Stimulated activated CD4-positive, alpha-beta T cell treated with anti-CD3 and anti-CD28 coated beads, Interleukin-4, amount 100 ng/mL, for 4 hours (primary cell): ENCODE data around the gene LARP1.
A peak's percentile ranks its signal among the peaks of the same experiment; 100 is the strongest.
"Not testable (repeated sequence)": the region's sequence is repeated elsewhere in the genome, so short reads cannot be mapped to it uniquely, and the experiment has no call there.

Experiments used
- DNase-seq, 2 experiments: peaks; one replicate each; pipeline ENCODE4 v3.0.0-alpha.2; 2020

Gene LARP1

DNA sequence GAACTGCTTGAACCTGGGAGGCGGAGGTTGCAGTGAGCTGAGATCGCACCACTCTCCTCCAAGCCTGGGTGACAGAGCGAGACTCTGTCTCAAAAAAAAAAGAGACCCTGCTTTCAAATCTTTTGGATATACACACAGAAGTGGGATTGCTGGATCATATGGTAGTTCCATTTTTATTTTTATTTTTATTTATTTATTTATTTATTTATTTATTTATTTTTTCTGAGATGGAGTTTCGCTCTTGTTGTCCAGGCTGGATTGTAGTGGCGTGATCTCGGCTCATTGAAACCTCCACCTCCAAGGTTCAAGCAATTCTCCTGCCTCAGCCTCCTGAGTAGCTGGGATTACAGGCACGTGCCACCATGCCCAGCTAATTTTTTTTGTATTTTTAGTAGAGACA is 19.8 kb upstream of the LARP1 start:
- DNase-seq = not testable (repeated sequence)

DNA sequence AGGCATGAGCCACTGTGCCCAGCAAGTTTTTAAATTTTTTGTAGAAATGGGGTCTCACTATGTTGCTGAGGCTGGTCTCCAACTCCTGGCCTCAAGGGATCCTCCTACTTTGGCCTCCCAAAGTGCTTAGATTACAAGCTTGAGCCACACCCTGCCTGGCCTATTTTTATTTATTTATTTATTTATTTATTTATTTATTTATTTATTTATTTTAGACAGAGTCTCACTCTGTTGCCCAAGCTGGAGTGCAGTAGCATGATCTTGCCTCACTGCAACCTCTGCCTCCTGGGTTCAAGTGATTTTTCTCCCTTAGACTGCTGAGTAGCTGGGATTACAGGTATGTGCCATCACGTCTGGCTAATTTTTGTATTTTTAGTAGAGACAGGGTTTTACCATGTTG is 18.8 kb upstream of the LARP1 start:
- not testable (repeated sequence) for DNase-seq

DNA sequence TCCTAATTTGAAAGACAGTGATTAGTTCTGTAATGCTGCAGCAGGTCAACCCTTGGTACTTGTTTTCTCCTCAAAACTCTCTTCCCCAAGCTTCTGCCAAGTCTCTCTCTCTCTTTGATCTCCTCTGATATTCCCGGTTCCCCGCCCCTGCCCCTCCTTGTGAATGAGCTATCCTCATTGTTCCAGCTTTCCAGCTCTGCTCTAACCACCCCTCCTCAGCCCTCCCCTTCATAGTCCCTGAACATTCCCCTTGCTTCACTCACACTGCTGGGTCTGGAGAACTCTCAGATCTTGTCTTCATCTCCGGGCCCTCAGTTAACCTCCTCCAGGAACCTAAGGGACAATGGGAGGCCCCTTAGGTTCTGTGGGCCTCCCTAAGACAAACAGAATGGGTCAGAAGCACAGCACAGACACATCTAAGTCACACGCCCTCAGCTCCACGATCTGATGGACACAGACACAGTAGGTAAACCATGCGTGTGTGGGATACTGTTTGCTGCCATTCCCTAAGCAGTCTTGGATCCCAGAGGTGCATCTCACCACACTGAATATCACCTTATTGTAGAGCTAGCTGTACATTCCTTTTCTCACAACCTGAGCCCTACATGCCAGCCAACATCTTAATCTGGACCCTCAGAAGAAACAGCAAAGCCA is 17.4 kb upstream of the LARP1 start:
- DNase-seq = no peak

DNA sequence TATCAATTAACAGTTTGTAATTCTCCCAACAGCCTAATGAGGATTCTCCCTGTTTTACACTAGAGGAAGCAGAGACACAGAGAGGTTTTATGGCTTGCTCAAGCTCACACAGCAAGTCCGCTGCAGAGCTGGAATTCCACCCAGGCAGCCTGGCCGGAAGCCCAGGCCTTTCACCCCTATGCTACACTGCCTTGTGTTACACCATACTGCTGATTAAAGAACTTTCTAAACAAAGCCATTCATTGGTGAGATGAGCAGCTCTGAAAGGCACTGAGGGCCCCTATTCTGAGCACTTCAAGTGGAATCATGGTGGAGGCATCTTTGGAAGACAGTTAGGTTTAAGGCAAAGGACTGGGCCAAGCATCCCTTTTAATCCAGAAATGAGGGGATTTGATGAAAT is 14.7 kb upstream of the LARP1 start:
- DNase-seq = no peak

DNA sequence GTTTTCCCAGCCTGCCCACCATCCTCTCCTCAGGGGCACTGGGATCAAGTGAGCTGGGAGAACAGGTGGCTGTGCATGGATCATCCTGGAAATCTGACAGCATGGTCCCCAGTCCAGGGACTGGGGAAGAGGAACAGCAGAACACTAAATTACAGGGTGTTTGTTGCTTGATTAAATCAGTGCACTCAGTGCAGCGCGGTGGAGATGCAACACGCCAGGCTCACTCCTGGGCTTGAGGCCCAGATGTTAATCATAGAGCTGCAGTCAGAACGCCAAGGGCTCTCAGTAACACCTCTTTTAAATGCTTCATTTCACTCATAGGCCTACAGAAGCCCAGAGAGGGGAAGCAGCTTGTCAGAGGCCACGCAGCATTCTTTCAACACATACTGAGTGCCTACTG is 14.2 kb upstream of the LARP1 start:
- no peak for DNase-seq

DNA sequence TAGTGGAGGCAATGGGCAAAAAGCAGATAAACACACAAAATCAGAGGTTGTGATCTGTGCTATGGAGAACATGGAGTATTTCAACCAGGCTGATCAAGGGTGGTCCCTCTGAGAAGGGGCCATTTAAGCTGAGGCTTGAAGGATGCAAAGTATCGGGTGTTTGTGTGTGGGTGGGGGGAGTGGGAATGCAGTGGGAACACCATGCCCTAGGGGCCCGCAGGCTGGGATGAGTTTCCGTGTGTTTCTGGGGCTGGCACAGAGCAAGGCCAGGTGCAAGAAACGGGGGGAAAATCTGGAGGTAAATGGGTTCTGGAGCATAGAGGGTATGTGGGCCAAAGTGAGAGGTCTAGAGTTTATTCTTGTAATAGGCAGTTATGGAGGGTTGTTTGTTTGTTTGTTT is 13.8 kb upstream of the LARP1 start:
- no peak for DNase-seq

DNA sequence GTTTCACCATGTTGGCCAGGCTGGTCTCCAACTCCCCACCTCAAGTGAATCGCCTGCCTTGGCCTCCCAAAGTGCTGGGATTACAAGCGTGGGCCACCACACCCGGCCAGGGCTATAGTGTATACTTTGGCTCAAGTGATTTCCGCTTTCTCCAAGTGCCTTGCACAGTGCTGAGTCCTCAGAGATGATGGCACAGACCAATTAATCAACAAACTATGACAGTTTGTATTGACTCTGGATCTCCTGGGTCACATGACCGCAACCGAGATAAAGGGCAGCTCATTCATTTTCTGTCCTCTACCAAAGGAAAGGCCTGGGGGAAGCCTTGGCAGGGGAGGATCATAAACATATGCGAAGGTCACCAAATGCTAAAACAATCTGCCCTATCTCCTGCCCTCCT is 11.4 kb upstream of the LARP1 start:
- DNase-seq = no peak

DNA sequence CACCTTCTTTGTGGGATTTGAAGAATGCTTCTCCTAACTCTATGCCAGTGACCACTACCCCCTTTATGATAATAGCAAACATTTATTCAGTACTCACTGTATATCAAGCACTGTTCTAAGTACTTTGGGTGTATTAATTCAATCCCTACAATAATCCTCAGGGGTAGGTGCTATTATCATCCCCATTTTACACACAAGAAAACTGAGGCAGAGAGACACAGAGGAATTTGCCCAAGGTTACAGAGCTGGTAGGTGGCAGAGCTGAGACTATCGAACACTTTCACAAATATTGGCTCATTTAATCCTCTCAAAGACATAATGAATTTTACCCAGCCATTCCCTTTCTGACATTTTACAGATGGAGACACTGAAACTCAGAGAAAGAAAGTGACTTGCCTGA is 9.8 kb upstream of the LARP1 start:
- DNase-seq = no peak

DNA sequence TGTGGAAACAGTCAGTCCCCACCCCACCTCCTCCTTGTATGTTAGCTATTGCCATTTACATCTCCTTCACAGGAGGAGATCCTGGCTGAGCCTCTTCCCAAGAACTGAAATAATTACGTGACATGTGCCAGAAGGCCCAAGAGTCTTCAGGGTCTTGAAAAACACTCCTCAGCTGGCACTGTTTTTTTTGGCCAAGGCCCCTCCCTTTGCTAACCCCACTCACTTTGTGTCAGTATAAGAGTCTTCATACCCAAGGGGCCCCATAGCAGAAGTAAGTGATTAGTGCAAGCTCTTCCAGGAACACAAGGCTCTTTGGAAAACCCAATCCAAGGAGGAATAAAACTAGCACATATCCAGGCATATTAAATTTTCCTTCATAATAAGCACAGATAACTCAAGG is 5.7 kb upstream of the LARP1 start:
- no peak for DNase-seq

DNA sequence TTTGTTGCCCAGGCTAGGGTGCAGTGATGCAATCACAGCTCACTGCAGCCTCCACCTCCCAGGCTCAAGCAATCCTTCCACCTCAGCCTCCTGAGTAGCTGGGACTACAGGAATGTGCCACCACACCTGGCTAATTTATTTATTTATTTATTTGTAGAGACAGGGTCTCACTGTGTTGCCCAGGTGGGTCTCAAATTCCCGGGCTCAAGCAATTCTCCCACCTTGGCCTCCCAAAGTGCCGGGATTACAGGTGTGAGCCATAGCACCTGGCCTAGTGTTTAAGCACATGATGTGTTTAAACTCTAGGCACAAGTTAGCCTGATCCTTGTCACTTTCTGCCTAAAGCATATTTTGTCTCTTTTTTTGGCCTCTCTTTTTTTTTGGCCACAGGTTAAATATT is 4.5 kb upstream of the LARP1 start:
- DNase-seq = not testable (repeated sequence)

DNA sequence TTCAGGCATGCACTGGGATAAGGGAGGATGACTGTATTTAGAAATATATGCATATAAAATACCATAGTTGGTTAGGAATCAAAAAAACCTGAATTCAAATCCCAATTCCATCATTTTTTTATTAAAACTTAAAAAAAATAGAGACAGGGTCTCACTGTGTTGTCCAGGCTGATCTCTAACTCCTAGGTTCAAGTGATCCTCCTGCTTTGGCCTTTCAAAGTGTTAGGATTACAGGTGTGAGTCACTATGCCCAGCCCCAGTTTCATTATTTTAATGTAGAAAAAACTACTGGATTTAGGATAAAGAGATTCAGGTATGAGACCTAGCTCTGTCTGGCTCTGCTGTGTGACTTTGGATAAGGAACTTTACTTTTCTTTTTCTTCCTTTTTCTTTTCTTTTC is 3.3 kb upstream of the LARP1 start:
- DNase-seq = no peak

DNA sequence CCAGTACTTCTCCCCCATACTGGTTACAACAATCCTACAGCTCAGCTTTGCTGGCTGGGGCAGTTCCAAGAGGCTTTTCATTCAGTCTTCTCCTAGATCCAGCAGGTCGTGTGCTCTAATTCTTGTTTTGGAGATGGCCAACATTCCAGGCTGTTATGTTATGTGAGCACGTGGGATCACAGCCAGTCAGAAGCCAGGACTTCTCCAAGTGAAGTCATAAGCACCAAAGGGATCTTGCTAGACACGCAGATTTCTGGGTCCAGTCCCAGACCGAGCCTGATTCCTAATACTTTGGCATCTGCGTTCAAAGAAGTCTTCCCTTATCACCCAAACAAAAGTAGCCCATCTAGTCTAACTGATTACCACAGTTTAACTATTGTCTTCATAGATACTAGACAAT is 1.4 kb upstream of the LARP1 start:
- DNase-seq = no peak

DNA sequence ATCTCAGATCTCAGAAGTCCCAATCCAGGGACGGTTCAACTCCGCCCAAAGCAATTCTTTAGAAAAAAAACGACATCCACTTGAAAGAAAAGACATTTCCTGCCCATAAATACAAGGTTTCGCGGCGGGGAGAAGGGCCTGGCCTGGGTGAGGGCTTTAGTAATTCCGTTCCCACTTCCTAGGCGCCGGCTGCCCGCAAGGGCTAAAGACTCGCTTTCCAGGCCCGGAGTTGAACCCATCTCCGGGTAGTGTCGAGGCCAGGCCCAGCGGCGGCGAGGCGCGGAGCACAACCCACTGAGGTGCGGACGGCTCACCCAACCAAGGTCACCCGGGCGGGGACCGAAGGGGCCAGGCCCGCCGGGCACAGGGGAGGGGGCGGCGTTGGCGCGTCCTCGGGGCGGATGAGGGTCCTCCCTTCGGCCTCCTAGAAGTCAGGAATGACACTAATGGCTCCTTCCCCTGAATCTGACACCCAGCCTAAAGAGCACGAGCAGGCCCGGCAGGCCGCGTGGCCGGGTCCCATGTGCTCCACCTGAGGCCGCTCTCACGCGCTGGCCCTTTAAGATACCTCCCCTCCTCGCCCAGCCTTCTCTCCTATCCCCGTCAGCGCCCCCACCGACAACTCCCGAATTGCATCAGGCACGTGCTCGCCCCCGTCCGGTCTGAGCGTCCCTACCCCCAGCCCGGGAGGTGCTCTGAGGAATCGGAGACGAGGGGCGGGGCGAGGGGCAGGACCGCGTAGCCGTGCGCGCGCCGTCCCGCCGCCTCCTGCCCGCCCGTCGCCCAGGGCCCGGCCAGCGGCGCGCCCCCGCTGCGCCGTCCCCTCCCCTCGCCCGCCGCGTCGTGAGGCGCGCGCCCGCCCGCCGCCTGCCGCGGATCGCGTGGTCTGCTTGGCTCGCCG is 467 bp upstream of the LARP1 start:
- peak; percentile 99 to 100 for DNase-seq

DNA sequence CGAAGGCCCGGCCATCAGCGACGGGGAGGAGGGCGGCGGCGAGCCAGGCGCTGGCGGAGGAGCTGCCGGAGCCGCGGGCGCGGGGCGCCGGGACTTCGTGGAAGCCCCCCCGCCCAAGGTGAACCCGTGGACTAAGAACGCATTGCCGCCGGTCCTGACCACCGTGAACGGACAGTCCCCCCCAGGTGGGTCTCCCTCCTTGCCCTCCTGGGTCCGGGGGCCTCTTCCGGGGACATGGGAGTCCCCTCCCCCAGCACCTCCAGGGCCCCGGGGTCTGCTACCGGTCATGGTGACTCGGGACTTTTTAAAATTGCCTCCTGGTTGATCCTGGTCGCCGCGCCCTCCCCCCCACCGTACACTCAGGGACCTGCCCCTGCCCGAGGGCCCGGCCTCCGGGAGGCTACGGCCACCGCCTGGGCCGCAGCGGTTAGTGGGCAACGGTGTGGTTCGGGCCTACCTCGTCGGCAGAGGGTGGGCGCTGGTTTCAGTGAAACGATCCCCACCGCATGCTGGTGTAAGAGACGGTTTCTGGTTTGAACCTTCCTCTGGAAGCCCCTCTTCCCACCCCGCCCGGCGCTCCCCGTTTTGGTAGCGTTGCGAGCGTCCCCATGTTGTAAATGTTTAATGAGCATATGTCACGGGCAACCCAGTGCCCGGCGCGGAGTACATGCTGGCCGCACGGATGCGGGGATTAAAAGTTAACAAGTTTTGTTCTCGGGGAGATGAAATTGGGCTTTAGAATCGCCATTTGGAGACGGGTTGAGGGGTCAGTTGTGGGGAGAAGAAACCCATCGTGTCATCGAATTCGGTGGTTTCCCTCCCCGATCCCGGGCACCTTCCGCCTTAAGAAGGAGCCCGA is 1.1 kb downstream of the LARP1 start:
- DNase-seq = peak; percentile 35 to 36

DNA sequence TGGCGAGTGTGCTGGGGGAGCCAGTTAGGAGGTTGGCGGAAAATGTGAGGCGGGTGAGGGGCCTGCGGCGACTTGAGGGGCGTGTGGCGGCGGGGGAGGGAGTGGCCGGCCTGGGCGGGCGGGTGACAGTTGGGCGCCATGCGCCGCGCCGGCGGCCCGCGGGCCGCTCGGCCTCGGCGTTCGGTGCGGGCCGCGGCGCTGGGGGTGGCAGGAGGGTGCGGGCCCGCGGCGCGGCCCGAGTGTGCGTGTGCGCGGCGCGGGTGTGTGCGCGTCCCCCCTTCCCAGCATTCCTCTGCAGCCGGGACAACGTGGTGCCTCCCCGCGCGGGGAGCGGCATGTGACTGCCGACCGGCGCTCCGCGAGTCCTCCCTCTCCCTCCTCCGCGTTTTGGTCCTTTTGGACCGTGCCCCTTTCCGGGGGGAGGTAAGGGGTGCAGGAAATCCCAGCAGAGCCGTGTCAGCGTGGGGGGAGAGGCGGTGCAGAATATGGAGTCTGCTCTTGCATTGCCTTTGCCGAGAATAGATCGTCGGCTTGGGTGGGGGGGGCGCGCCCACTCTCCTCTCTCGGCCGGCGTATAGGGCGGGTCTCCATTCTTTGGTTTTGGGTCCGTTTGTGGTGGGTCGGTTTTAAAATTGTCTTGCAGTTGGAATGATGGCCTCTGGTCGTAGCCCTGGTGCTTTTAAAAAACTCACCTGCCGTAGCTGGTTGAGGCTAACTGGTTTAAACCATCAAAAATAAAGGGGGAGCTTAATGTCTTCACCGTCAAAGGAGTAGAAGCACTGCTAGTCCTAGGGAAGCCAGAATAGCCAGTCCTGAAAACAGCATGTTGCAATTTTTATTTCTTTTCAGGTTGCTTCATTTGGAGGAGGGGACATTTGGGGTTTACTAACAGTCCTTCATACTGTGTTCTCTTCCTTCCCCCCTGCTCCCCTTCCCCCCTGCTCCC is 2.0 kb downstream of the LARP1 start:
- DNase-seq = peak; percentile 50 to 74

DNA sequence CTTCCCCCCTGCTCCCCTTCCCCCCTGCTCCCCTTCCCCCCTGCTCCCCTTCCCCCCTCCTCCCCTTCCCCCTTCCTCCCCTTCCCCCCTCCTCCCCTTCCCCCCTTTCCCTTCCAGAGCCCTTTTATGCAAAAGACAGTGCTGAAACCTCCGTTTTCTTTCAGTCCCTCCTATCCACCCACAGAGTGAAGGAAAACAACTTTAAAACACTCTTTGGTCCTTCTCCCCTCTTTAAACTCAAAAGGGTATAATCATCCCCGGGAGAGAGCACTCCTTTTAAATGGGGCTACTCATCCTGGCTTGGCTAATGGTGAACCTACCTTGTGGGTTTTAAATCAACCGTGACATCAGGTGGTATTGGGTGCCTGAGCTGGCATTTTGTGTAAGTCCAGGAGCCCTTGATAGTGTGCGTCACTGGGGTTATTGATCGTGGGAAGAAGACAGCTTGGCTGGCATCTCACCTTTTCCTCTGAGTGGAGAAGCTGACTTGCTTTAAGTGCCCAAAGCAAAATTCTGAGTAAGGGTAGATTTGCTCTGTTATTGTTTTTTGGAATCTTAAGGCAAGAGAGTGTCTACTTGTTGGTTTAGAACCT is 2.7 kb downstream of the LARP1 start:
- DNase-seq = peak; percentile 18 to 72

DNA sequence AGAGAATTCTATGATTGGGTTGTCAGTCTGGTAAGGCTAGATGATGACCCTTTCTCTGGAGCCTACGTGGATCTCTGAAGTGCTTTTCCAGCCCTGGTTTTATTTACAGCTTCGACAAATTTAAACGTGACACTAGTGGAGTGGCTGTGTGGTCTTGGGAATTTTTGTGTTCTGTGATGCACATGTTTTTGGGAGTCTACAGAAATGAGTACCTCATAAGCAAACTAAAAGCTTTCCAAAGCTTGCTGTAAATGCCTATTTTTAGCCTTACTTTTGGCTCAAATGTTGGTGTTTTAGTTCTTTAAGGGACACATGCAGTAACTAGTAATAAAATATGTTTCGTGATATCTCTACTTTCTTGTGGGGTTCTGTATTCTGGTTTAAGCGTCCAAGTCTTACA is 3.3 kb downstream of the LARP1 start:
- DNase-seq = no peak

DNA sequence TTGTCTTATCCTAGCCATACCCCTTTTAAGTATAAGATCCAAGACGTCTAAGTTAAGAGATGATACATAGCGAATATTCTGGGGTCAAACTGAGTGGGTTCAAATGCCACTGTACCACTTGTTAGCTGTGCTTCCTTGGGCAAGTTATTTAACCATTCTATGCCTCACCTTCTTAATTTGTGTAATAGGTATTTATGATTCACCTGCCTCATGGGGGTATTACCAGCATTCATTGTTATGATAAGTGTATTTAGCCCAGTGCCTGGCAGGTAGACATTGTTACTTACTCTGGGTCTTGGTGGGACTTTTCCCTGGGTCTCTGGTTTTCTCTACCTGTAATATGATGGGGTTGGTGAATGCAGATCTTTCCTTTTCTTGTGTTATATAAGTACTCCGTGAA is 3.8 kb downstream of the LARP1 start:
- DNase-seq = no peak

DNA sequence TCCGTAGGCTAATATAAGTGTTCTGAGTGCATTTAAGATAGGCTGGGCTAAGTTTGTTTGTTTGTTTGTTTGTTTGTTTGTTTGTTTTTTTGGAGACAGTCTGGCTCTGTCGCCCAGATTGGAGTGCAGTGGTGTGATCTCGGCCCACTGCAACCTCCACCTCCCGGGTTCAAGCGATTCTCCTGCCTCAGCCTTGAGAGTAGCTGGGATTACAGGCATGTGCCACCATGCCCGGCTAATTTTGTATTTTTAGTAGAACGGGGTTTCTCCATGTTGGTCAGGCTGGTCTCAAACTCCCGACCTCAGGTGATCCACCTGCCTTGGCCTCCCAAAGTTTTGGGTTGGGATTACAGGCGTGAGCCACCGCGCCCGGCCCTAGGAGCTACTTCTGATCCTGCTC is 4.7 kb downstream of the LARP1 start:
- not testable (repeated sequence) for DNase-seq

DNA sequence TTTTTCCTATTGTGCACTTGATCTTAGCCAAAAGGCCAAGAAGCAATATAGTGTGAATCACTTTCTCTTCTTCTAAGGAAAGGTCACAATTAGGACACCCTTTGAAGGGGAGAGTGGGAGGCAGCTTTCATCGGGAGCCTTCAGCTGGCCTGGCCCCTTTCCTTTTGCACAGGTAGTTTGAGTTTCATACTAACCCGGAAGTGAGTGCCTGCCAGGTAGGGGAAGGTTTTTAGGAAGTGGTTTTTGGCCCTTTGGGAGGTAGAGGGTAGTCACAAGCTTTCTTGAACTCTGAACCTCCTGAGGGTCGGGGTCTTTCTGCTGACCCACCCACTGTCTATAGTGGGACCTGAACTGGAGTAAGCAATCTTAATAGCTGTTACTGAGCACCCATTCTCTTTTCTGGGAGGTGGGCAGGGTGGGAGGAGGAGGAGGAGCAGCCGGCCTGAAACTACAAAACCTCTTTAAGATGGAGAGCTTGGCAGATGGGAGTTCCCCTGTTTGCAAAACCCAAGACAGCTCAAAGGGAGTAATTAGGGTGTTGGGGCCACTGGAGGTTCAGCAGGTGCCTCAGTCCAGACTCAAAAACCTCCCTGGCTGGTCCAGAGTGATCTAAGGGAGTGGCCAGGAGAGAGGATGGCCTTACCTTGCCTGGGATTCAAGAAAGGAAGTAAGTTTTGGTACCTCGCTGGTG is 6.0 kb downstream of the LARP1 start:
- peak in 1 of 2 experiments; percentile 9 for DNase-seq

DNA sequence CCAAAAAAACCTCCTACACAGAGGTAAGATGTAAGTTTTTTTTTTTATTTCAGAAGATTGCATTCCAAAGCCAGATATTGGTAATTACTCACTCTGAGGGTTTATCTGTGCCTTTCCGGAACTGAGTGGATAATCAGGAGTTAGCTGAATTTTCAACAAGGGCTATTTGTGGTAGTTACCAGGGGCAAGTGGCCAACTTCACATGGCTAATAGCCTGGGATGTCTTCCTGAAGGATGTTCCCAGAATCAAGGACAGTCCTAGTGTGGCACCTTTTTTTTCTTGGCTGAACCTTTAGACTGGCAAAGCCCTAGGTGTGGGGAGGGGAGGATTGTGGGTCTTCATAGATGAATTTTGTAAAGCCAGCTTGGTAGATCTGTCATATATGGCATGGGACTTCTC is 7.1 kb downstream of the LARP1 start:
- DNase-seq = no peak
